ENCODE measurements around the gene ZNF529. TPM values are rescaled to one million over a fixed set of nuclear protein-coding genes. Genes with fewer than 3 reads are reported as not detected.
A peak's percentile ranks its signal among the peaks of the same experiment; 100 is the strongest.

The ZNF529 gene
- total and polyA plus RNA-seq, 2 of the 8 experiments (the other 6 are each of a cell fraction or from before 2014, with no cell fraction given): 8.4 to 14.1 TPM

DNA sequence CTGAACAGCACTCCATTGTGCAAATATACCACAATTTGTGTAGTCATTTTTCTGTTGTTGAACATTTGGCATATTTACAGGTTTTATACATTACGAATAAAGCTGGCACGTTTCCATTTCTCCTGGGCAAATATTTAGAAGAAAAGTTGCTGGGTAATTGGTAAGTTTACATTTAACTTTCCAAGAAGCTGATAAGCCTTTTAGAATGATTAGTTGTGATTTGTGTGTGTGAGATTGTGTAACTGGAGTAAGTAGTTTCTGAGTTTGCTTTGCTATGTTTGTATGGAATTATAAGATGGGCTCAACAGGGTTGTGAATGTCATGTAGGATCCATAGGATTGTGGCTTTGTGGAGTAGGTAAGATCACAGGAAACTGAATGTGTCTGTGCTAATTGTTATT lies 1.6 kb upstream of the ZNF529 start:
- H3K4me3 ChIP-seq (ENCODE audit: extremely low read depth in 1 of 4, insufficient read depth in 2 of 4, low read depth in 3 of 4, low read length in 4 of 4): peak overlapping the region in 2 of 4 experiments; percentile 93 to 100; a peak in 4 of 8 replicates
- peaks cover 3% of the 10 kb centered on the region for H3K79me1 ChIP-seq (ENCODE audit: low read depth, low read length)
- peaks cover 0 to 50% of the 10 kb centered on the region in 2 experiments; a peak in 2 of 4 replicates for H3K79me2 ChIP-seq (ENCODE audit: control insufficient read depth in 1 of 2, insufficient read depth in 2 of 2, low read length in 2 of 2)
- no peak overlapping the region for H3K56ac ChIP-seq (replicated peaks; ENCODE audit: insufficient read length, low read depth, low read length)
- H3K14ac ChIP-seq (ENCODE audit: insufficient read length): no peak overlapping the region
- H2BK20ac ChIP-seq (ENCODE audit: low read length): no peak overlapping the region
- H3K4me1 ChIP-seq (replicated peaks in 1 of 4; ENCODE audit: control insufficient read depth in 3 of 4, insufficient read depth in 4 of 4, low read length in 3 of 4): peaks cover 0 to 4% (median 0%) of the 10 kb centered on the region in 4 experiments; a peak in 2 of 7 replicates
- H3K9me3 ChIP-seq (ENCODE audit: insufficient read depth in 2 of 2, low read depth in 1 of 2, low read length in 1 of 2): no peaks in the 10 kb centered on the region
- no peak overlapping the region for H4K8ac ChIP-seq (ENCODE audit: extremely low read depth, insufficient read depth, low read length)
- H4K20me1 ChIP-seq (replicated peaks in 1 of 2; ENCODE audit: control insufficient read depth in 1 of 2, insufficient read depth in 2 of 2, low read length in 2 of 2): peaks cover 0 to 4% of the 10 kb centered on the region in 2 experiments
- H4K5ac ChIP-seq (ENCODE audit: insufficient read length, low read depth, low read length): no peak overlapping the region
- ChIA-PET POLR2A (ENCODE audit: partially characterized antibody) (interaction anchor here (3.4 kb wide), 1 partner anchor 46 kb away, joined by 31 read pairs; the partner anchor contains the start of gene ZNF260), CTCF (ENCODE audit: partially characterized antibody) (no interaction called here)
- no peak overlapping the region for H2BK5ac ChIP-seq (ENCODE audit: low read depth, low read length)
- no peak overlapping the region for H4K91ac ChIP-seq (replicated peaks; ENCODE audit: insufficient read length, low read length)
- H3K23ac ChIP-seq (ENCODE audit: insufficient read length): no peak overlapping the region
- H2BK12ac ChIP-seq (ENCODE audit: low read depth, low read length): no peak overlapping the region
- 90% methylated on average over 2 of the region's 2 CpGs; no CpG with 5 or more reads in 1 of the 2 experiments for WGBS, 2 experiments (ENCODE audit: extremely low coverage in 1 of 2, insufficient coverage in 1 of 2, insufficient read length in 1 of 2, insufficient replicate concordance in 2 of 2, low coverage in 1 of 2, low lambda C conversion rate in 2 of 2, missing lambda C conversion rate in 1 of 2)
- no peak overlapping the region for H2BK15ac ChIP-seq (ENCODE audit: low read length)
- no peak for DNase-seq (ENCODE audit: low read depth in 1 of 2, low spot score in 2 of 2)
- H3K27ac ChIP-seq (ENCODE audit: low read depth, low read length): no peak overlapping the region
- H3K27me3 ChIP-seq (replicated peaks in 1 of 4; ENCODE audit: control insufficient read depth in 3 of 4, extremely low read depth in 1 of 4, insufficient read depth in 3 of 4, low read length in 3 of 4): no peaks in the 10 kb centered on the region
- no peak overlapping the region for H3K4ac ChIP-seq (replicated peaks; ENCODE audit: insufficient read length, low read depth, low read length)
- H2BK120ac ChIP-seq (replicated peaks; ENCODE audit: low read depth, low read length): no peak overlapping the region
- H3K23me2 ChIP-seq (ENCODE audit: low read depth, low read length): peaks cover 8% of the 10 kb centered on the region
- FAIRE-seq: no peak
- no peak overlapping the region for H3K9ac ChIP-seq (replicated peaks in 1 of 4; ENCODE audit: extremely low read depth in 1 of 4, low read depth in 3 of 4, low read length in 3 of 4)
- H2AK5ac ChIP-seq (ENCODE audit: low read depth, low read length): no peak overlapping the region
- peaks cover 2 to 22% (median 4%) of the 10 kb centered on the region in 4 experiments; a peak in 6 of 8 replicates for H3K36me3 ChIP-seq (ENCODE audit: control insufficient read depth in 2 of 4, insufficient read depth in 4 of 4, low read length in 3 of 4)
- no peak overlapping the region for H2AFZ ChIP-seq (ENCODE audit: low read length)
- H3K18ac ChIP-seq (ENCODE audit: extremely low read depth, low read length): no peak overlapping the region
- peak overlapping the region; percentile 85 to 95 for H3K4me2 ChIP-seq (ENCODE audit: insufficient read depth in 1 of 2, low read depth in 2 of 2, low read length in 2 of 2)
- TF ChIP-seq CTCF (IDR thresholded peaks at IDR 0.05; ENCODE audit: control extremely low read depth in 1 of 3, insufficient read depth in 1 of 3, low read depth in 1 of 3, low read length in 3 of 3) (no peak), MAFK (IDR thresholded peaks at IDR 0.05; ENCODE audit: low read depth, low read length) (no peak), YY1 (IDR thresholded peaks at IDR 0.05; ENCODE audit: low read depth, low read length) (no peak), RFX5 (IDR thresholded peaks at IDR 0.05; ENCODE audit: borderline replicate concordance, low read depth, low read length) (no peak), CEBPB (IDR thresholded peaks at IDR 0.05; ENCODE audit: low read depth, low read length) (no peak), ATF3 (IDR thresholded peaks at IDR 0.05; ENCODE audit: insufficient read depth, low read depth, low read length) (no peak), TBP (IDR thresholded peaks at IDR 0.05; ENCODE audit: low read depth, low read length) (no peak), E2F6 (IDR thresholded peaks at IDR 0.05) (no peak), EP300 (IDR thresholded peaks at IDR 0.05; ENCODE audit: borderline replicate concordance in 1 of 2, low read depth in 2 of 2, low read length in 2 of 2) (no peak), EZH2 (IDR thresholded peaks at IDR 0.05; ENCODE audit: low read depth, low read length, severe bottlenecking) (no peak)
